Stimulated activated CD8-positive, alpha-beta memory T cell treated with anti-CD3 and anti-CD28 coated beads, Interleukin-4, amount 100 ng/mL, for 24 hours (primary cell): ENCODE data around the gene SEMA3C.
"Not testable (repeated sequence)": the region's sequence is repeated elsewhere in the genome, so short reads cannot be mapped to it uniquely, and the experiment has no call there.

Experiments used
- DNase-seq: peaks from one replicate; pipeline ENCODE4 v3.0.0-alpha.2; 2020; ENCODE audit warnings: low read depth

The SEMA3C gene

DNA sequence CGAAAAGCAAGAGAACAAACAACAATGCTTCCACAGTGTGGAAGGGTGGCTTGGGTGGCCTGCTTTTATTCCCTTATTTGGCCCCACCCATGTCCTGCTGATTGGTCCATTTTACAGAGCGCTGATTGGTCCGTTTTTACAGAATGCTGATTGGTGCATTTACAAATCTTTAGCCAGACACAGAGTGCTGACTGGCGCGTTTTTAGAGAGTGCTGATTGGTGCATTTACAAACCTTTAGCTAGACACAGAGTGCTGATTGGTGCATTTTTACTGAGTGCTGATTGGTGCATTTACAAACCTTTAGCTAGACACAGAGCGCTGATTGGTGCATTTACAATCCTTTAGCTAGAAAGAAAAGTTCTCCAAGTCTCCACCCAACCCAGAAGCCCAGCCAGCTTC, 8.1 kb upstream of the SEMA3C start:
- not testable (repeated sequence) for DNase-seq

DNA sequence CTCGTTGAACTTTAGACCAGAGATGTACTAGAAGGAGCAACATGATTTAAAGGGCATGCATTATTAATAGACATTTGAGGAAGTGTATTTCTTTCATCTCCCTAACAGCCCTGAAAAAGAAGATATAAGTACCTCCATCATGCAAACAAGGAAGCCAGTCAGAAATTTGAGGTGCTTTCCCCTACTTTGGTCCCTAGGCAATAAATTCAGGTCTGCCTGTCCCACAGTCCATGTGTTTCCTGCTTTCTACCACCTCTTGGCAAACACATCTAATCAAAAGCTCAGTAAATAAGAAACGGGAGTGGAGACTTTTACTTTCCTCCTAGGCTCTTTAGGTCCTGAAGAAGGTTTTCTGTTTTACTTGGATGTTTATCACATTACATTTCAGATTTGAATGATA, 5.2 kb upstream of the SEMA3C start:
- DNase-seq = no peak

DNA sequence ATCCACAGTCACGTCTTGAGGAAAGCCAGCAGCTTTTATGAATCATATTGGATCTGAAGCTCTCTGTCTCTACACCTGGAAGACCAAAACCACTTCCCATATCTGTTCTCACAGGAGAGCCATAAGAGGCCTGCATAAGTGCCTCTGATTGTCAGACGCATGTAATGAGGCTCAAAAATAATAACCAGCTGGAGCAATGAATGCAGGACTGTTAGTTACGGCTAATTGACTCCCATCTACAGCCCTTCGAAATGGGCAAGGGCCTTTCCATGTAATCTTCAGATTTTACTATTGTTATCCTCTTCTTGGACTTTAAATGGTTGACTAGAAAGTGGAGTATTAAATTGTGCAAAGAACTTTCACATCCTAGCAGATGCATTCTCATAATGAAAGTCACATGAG, 4.4 kb upstream of the SEMA3C start:
- DNase-seq = no peak

DNA sequence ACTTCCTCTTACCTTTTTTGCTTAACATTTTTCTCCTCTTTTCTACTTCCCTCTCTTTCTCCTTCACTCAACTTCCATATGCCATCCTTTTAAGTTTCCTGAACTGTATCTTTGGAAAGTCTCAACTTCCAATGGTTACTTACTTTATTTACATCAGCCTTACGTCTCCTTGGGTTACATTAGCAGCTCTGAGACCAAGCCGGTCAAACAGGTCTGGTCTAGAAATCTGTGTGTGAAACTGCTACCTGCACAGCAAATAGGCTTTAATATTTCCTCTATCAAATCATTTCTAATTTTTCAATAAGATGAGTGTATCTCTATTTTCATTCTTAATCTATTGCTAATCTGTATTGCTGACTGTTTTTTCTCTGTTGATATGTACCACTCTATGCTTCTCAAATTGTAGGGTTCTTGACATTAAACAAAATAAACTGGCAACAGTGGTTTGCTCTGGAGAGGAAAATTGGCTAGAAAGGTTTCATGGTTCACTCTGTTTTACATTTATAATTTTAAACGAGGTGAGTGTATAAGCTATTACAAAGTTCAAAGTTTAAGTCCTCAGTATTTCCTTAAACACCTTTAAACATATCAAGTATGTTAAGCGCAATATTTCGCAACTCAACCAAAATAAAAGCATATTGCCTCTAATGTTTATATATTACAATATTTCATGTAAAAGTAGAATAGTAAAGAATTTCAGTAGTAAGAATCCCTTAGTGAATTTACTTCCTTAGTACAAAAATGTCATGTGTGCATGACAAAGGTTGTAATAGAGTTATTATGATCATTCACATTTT, 3.6 kb upstream of the SEMA3C start:
- no peak for DNase-seq

DNA sequence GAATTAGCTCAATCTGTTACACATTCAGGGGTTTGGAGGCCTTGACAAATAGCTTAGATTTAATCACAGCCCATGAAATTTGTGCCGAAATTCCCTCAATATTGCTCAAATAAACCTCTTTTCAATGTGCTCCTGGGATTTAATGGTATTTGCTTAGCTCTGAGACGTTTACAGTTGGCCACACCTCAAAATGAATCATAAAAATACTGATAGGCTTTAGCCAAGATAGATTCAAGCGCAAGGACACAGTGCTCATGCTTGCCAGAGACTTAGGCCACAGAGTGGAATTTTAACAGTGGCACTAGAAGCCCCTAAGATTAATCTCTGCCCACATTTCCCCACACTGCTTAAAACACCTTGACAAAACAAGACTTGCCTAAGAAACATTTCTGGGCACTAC, 2.3 kb upstream of the SEMA3C start:
- DNase-seq = no peak

DNA sequence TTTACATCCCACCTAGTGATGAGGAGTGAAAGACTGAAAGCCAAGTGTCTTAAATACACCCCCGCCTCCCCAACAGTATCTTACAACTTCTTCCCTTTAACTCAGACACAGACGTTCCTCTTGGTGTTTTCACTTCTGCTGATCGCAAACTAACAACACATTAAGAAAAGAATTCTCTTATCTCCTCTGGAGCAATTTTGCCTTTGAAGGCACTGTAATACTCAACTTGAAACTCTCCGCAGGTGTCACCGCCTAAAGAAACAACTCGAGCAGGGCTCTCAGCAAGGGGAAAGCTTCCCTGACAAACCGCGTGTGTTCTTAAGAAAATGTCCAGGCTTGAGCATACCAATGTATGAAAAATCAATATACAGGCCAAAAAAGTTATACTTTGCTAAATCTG, 452 bp downstream of the SEMA3C start:
- DNase-seq = no peak

DNA sequence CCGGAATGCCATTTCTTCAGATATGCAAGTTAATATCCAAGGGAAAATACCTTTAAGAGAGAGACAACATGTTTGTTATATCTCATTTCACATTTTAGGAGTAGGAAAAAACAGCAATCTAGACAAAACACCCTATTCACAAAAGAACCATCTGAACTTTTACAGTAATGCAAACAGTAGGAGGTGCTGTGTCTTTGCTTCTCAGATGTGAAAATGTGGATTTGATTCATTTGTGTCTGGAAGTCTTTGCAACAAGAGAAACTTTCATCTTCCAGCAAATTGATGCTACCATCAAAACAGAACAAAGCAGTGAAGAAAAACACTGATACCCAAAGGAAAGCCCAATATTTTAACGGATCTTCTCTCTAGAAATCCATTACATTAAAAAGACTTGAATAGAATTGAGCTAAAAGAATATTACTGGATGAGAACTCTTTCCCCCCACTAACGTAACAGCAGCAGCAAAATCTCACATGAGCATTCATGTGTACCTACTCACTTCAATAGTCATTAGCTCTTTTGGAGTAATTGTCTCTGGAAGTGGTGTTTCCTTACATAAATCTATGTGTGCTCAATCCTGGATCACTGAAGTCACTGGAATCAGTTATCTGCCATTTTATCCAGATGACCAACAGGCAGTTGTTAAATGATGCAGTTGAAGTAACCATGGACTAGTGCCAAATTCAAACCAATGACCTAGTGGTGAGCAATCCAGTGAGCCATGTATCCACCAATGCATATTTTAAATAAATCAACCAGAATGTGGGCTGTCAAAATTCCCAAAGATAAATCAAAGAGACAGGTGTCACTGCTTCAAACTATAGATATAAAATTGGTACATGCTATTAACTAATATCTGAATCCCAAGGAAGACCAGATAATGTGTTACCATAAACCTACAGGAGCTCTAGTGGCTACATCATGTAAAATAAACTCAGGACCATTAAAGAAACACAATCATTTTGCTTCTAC, 1.8 kb downstream of the SEMA3C start:
- DNase-seq = no peak

DNA sequence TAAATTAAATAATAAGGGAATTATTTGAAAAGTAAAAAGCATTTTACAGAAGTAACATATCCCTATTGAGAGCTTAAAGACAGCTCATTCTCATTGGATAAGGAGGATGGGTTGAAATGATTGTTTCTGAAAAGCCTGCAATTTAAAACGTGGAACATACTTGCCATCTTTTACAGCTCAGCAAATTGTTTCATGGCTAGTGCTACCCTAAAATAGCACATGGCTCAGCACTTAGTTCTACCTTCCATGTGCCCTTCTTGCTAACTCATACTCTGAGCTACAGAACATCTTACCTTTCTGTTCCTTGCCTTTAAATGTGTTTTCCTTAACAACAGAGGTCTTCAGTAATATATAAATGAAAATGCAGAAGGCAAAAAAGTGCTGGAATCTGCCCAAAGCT, 8.6 kb downstream of the SEMA3C start:
- no peak for DNase-seq

DNA sequence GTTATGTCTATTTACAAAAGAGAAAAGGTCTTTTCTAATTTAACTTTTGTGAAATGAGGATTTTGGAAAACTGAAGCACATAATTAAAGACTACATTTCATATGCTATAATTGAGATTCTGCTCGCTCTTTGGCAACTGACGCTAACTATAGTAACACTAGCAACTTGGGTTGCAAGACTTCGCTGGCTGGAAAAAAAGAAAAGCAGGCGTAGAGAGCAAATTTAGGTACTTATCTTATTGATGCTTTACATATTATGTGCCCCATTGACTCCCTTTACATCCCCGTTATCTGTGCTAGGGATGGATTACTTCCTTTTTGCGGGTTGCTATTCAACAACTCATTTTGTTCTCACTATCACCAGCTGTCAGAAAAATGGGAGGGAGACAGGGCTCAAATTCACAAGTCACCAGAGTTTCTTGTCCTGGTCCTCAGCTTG, 10.5 kb downstream of the SEMA3C start:
- DNase-seq = no peak

DNA sequence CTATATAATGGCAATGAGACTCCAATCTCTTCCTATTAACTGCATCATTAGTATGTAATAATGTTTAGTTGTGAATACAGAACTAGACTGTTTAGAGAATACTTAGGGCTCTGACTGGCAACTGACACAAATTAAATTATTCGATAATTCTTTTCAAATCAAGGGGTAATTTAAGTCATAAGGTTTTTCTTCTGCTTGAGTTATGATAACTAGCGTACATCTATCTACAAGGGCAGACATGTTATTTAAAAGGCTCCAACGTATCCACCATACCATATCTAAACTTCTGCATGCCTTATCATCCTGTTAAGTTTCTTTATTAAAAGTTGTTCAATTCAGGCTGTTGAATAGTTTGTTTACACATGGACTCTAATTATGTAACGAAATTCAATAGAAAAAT, 11.2 kb downstream of the SEMA3C start:
- no peak for DNase-seq

DNA sequence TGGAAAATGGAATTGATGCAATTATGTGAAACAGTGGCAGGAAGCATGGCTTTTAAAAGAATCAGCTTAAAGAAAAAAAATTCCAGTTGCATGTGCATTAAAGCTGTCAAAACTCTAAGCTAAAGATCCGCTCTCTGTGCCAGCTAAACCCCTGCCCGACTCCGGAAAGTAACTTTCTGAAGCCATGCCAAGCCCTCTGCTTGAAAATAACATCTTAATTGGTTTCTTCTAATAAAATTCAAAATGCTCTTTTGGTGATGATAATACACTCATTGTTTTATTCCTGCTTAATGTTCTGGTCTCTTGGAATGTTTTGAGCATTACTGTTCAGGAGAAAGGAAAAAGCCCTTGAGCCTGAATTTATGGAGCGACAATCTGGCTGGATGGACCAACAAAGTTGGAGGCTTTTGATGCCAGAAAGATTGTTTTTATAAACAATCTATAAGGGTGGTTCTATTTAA, 11.7 kb downstream of the SEMA3C start:
- no peak for DNase-seq

DNA sequence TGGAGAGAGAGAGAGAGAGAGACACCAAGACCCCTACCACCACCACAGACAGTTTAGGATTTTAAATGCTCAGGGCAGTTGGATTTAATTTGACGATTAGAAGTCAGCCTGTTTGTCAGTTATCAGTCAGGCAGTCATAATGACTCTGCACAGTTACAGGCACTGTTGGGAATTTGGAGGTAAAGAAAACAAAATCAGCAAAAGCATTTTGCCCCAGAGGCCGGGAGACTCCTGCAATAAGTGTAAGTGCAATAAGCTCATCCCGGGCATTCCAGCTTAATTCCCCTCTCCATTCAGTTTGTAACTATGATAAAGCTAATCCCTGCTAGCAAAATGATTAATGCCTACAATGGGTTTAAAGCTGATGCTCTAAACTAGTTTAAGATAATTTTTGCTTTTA, 13.5 kb downstream of the SEMA3C start:
- DNase-seq = no peak

DNA sequence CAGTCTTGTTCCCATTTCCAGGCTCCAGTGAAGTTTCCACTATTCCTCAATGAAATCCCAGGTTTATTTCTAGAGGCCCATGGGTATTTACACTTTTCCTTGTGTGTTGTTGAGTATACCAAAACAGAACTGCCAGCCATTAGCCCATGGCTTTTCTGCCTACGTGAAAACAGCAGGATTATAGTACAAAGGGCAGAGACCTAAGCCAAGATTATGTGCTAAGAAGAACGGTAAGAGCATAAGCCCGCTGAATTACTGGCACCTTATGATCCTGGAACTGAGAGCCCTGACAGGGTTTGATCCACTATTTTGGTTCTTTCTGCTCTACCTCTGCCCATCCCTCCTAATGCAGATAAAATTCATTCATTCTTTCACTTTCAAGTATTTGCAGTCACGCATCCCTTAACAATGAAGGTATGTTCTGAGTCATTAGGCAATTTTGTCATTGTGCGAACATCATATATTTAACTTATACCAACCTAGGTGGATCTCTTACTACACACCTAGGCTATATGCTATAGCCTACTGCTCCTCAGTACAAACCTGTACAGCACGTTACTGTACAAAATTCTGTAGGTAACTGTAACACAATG, 16.0 kb downstream of the SEMA3C start:
- DNase-seq = no peak

DNA sequence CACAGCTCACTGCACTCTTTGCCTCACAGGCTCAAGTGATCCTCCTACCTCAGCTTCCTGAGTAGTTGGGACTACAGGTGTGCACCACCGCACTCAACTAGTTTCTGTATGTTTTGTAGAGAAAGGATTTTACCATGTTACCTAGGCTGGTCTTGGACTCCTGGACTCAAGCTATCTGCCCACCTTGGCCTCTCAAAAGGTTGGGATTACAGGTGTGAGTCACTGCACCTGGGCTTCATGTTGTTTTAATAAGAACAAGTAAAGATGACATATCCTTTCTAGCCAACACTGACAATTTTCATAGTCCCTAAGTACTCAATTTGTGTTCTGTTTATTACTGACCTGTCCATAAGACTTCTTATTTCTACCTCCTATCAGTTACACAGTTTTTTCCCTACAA, 16.8 kb downstream of the SEMA3C start:
- DNase-seq = no peak

DNA sequence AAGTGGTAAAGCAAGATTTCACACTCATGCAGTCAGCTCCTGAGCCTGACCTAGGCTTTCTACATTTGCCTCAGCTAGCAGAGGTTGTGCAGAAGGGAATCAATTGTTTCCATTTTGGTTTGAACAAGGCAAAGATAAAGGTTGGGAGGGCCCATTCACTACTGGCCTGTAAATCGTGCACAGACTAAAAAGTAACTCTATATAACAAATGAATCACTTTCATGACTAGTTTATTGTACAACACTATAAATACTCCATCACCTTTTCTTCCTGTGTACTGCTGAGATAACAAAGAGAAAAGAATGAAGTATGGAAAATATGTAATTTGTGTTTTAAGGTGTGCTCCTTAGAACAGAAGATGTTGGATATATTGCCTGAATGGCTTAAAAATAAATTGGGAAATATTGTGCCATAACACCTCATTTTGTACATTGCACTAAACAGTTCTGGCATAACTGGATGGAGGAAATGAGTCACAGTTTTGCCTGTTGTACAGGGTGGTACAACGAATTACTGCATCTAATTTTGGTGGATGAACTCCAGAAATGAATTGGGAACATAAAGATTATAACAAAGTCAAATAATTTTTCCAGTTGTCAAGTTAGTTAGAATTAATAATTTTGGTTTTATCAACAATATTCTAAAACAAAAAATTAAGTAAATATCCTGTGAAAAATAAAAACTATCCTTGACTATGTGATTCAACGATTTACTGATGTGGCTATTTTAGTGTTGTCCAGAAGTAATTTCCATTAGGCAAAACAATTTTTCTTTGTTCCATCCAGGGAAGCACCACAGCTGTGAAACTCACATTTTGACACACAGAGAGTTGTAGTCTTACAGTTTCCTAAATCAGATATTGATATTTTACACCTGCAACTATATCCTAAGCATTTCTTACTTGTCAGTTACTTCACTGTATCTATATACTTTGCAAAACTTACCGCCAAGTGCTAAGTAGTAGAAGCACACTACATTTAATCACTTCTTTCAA, 18.0 kb downstream of the SEMA3C start:
- no peak for DNase-seq

DNA sequence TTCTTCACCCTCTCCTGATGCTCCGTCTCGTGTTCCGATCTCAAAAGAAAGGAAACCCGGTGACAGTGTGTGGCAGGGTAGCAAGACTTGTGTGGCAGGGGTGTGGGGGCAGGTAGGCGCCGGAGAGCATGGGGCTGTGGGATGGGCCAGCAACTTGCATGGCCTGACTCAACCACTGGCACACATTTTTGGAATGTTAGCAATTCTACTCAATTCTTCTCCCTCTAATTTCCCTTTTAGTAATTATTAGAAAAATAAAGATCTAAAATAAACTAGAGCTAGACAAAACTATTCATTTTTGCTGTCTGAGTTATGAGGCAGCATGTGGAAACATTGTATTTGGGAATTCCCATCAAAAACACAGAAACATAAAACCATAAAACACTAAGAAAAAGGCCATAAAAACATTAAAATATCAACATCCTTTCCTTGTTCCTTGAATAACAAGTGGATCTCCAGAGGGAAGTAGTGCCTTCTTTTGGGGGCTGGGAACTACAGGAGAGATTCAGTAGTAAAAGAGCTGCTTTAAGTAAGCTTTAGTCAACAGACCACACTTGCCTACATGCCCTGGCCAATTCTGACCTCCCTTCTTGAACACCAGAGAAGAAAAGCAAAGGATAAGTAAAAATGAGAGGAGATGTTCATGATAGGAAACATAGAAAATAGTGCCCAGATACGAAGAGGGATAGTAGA, 21.8 kb downstream of the SEMA3C start:
- no peak for DNase-seq

DNA sequence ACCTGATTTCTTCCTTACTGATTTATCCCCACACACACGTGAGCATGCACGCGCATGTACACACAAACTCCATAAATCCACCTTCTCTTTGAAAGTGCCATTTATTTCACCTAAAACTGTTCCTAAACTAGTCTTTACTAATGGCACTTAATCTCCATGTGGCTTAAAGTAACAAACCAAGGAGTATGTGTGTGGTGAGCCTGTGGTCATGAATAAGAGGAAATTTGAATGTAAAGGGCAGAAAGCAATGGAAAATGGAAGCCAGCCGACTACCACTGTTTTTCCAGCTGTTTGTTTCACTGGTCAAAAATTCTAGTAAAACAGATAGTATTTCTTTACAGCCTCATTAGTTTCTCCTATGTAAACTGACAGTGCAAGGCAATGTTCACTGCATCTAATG, 23.8 kb downstream of the SEMA3C start:
- no peak for DNase-seq

DNA sequence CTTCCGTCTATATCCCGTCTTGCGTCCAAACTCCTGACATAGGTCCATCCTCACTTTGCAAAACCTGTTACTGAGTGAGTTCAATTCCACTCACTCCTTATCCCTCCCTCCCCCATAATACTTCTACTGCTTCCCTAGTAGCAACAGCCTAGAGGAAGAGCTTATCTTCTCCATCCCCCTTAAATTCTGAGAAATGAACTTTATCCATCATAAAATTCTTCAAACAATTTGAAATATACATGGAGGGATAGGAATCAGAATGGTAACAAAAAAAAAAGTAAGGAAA, 27.6 kb downstream of the SEMA3C start:
- no peak for DNase-seq

DNA sequence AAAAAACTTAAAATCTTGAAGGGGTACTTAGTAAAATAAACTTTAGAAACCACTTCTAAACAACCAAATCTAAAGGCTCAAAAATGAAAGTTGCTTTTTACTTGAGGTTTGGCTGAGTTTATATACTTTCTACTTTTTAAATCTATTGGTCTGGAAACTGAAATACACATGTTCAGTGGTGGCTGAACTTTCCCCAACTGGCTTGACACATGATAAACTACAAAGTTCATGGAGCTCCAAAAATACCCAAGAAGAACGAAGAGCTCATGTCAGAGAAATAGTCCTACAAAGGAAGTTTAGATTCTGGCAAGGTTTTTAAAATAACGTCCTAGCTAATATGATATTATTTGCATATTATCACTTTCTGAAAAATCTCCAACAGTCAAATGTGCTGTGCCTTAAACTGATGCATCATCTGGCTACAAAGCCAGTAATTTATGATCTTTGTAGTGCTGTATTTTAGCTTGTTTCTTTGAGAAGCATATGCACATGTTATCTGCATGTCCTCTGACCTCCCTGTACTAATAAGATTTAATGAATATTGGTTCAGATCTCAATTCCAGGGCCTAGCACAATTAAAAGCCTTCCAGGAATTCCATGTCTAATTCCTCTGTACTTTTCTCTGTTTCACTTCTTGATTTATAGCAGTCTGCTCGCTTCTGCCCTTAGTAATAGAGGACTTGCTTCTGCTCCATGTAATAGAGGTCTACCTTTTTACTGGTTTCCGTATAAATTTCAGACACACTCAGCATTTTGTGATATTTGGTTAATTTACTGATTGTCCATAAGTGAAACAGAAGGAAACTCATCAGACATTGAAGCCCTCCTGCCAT, 28.2 kb downstream of the SEMA3C start:
- DNase-seq = no peak

DNA sequence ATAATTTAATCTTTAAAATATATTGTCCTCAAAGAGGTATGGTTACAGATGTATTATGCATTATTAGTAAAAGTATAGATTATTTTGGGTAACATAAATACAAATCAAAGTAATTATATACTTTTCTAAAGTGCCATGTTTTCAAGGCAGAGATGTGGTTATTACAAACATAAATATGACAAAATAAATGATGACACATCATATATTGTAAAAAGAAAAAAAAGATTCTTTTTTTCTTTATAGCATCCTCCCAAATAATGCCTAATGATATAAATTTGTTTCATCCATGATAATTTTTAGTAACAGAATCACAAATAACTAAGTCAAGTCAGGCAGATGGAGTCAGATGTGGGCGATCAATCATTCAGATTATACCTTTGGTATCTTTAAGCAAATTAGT, 29.3 kb downstream of the SEMA3C start:
- DNase-seq = no peak
